ENCODE data around the gene CBARP.

Gene CBARP

DNA sequence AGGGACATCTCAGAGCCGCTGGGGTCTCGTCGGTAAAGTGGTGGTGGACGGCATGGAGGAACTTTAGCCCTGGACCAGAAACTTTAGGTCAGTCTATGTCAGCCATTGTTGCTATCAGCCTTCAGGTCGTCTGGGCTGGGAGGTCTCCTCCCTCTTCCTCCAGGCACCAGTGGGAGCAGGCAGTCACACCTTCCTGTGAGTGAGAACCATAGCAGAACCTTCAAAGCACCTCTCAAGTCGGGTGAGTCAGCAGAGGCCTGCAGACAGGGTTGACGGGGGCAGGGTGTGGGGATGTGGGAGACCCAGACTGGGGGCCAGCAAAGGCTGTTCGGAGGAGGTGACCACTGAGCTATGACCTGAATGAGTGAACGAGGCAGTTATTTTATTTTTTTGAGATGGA, 48.4 kb downstream of the CBARP start:
- no peak overlapping the region for H3K4me3 ChIP-seq (ENCODE audit: low read depth, low read length)
- no peak for DNase-seq (ENCODE audit: low read depth)
- TF ChIP-seq CTCF (IDR thresholded peaks at IDR 0.05; ENCODE audit: control insufficient read depth, extremely low read depth, insufficient read depth), result no peak

DNA sequence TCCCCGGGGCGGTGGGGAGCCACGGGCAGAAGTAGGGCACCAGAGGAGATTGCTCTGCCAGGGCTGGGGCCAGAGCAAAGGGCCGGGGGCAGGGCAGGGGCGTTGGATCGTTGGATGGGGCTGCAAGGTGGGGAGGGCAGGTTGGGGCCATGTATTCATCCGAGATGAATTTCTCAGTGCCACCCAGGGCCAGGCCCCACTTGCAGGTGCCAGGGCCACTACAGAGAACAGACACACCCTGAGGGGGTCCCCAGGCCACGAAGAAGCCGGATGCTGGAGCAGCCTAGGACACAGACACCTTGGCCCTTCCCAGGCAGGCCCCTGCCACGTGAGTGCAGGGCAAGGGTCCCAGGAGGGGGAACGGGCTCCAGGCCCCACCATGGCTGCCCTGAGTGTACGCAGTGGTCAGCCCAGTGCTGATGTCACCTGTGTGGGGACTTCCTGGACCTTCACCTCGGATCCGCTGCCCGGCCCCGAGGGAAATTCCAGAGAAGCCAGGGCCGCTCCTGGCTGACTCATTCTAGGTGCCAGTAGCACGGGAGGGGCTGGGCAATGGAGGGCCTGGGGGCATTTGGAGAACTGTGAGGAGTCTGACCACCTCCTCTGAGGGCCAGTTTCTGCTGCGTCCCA, 54.1 kb downstream of the CBARP start:
- no peak for TF ChIP-seq CTCF (IDR thresholded peaks at IDR 0.05; ENCODE audit: control insufficient read depth, extremely low read depth, insufficient read depth)
- no peak overlapping the region for H3K4me3 ChIP-seq (ENCODE audit: low read depth, low read length)
- DNase-seq (ENCODE audit: low read depth), result no peak

GRCh38 chr19:1182727-1183126, 55.1 kb downstream of the CBARP start:
- no peak for TF ChIP-seq CTCF (IDR thresholded peaks at IDR 0.05; ENCODE audit: control insufficient read depth, extremely low read depth, insufficient read depth)
- H3K4me3 ChIP-seq (ENCODE audit: low read depth, low read length), result no peak overlapping the region
- DNase-seq (ENCODE audit: low read depth), result no peak

DNA sequence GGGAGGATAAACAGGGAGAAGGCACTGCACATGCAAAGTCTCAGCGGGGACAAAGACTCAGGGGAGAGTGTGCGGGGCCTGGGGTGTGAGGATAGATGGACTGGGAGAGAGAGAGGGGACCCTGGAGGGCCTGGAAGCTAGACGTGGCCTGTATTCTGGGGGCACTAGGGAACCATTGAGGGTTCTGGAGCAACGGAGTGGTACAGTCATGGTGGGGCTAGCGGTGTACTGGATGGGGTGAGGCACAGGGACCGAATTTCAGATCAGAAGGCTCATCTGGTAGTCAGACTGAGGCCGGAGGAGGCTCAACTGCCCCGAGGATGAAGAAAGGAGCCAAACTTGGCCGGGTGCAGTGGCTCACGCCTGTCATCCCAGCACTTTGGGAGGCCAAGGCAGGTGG, 55.7 kb downstream of the CBARP start:
- H3K4me3 ChIP-seq (ENCODE audit: low read depth, low read length), result no peak overlapping the region
- no peak for DNase-seq (ENCODE audit: low read depth)
- no peak for TF ChIP-seq CTCF (IDR thresholded peaks at IDR 0.05; ENCODE audit: control insufficient read depth, extremely low read depth, insufficient read depth)

GRCh38 chr19:1181606-1182005, 56.2 kb downstream of the CBARP start:
- DNase-seq (ENCODE audit: low read depth), result peak; percentile 96
- no peak overlapping the region for H3K4me3 ChIP-seq (ENCODE audit: low read depth, low read length)
- no peak for TF ChIP-seq CTCF (IDR thresholded peaks at IDR 0.05; ENCODE audit: control insufficient read depth, extremely low read depth, insufficient read depth)
